NAMALWA (cell line): ENCODE measurements around the gene GALNT11.
A peak's percentile ranks its signal among the peaks of the same experiment; 100 is the strongest.
"Not testable (repeated sequence)": the region's sequence is repeated elsewhere in the genome, so short reads cannot be mapped to it uniquely, and the experiment has no call there.

ENCODE experiments used
- DNase-seq: peaks from one replicate; pipeline ENCODE4 v3.0.0-alpha.2; 2015; ENCODE audit warnings: low spot score

The GALNT11 gene

GRCh38 chr7:152027491-152028365, 2.3 kb downstream of the GALNT11 start:
- DNase-seq: peak; percentile 24

DNA sequence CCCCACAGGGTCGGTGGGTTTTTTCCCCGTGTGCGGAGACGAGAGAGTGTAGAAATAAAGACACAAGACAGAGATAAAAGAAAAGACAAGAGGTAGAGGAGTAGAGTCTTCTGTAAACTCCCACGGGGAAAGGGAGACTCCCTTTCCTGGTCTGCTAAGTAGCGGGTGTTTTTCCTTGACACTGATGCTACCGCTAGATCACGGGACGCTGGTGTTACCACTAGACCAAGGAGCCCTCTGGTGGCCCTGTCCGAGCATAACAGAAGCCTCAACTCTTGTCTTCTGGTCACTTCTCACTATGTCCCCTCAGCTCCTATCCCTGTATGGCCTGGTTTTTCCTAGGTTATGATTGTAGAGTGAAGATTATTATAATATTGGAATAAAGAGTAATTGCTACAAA, 4.6 kb downstream of the GALNT11 start:
- DNase-seq: peak; percentile 50

GRCh38 chr7:152030639-152031038, 5.2 kb downstream of the GALNT11 start:
- not testable (repeated sequence) for DNase-seq

GRCh38 chr7:152035817-152036216, 10.3 kb downstream of the GALNT11 start:
- no peak for DNase-seq

DNA sequence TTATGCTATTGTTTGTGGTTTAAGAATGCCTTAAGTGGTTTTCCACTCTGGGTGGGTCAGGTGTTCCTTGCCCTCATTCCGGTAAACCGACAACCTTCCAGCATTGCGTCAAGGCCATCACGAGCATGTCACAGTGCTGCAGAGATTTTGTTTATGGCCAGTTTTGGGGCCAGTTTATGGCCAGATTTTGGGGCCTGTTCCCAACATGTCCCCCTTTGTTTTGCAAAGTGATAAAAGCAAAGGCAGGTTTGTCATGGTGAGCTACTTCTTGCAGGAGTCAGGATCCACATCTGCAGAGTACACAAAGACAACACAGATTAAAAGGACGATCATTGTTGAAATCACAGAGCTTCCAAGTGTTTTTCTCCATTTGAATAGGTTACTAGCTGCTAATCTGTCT, 12.9 kb downstream of the GALNT11 start:
- DNase-seq: not testable (repeated sequence)

GRCh38 chr7:152043086-152043485, 17.6 kb downstream of the GALNT11 start:
- not testable (repeated sequence) for DNase-seq

DNA sequence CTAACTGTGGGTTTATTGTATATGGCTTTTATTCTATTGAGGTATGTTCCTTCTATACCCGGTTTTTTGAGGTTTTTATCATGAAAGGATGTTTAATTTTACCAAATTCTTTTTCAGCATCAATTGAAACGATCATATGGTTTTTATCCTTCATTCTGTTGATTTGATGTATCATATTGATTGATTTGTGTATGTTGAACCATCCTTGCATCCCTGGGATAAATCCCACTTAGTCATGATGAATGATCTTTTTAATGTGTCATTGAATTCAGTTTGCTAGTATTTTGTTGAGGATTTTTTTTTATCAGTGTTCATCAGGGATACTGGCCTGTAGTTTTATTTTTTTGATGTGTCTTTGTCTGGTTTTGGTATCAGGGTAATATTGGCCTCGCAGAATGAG, 19.4 kb downstream of the GALNT11 start:
- DNase-seq: not testable (repeated sequence)

- DNase-seq: no peak
These were observed 21.1 kb downstream of the GALNT11 start for GRCh38 chr7:152046531-152046930.

DNA sequence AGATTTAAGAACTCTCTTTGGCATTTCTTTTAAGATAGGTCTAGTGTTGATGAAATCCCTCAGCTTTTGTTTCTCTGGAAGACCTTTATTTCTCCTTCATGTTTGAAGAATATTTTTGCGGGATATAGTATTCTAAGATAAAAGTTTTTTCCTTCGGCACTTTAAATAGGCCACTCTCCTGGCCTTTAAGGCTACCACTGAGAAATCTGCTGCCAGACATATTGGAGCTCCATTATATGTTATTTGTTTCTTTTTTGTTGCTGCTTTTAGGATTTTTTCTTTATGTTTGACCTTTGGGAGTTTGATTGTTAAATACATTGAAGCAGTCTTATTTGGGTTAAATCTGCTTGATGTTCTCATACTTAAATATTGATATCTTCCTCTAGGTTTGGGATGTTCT, 22.6 kb downstream of the GALNT11 start:
- DNase-seq: no peak

DNA sequence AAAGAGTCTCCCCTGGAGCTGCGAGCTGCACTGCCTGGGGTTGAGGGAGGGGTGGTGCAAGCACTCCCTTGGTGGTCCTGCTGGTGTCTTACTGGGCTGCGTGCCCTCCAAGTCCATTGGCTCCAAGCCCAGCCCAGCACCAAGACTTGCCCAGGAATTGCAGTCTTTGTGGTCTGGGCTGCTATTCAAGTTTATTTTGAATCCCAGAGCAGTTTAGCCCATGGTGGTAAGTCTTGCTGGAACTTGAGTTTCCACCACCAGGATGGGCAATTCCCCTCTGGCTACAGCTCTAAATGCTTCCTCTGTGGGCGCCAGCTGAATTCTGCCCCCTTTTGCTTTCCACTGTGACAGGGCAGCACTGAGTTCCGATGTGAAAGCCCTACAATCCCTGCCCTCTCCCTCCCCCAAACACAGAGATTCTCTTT, 25.1 kb downstream of the GALNT11 start:
- no peak for DNase-seq

DNA sequence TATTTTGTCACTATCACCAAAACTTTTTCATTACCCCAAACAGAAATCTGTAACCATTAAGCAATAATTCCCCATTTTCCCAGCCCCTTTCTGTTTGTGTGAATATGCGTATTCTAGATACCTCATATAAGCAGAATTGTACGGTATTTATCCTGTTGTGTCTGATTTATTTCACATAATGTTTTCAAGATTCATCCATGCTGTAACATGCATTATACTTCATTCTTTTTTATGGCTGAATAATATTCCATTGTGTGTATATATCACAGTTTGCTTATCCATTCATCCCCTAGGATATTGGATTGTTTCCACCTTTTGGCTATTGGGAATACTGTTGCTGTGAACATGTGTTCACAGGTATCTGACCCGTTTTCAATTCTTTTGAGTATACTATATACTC, 26.5 kb downstream of the GALNT11 start:
- no peak for DNase-seq

DNA sequence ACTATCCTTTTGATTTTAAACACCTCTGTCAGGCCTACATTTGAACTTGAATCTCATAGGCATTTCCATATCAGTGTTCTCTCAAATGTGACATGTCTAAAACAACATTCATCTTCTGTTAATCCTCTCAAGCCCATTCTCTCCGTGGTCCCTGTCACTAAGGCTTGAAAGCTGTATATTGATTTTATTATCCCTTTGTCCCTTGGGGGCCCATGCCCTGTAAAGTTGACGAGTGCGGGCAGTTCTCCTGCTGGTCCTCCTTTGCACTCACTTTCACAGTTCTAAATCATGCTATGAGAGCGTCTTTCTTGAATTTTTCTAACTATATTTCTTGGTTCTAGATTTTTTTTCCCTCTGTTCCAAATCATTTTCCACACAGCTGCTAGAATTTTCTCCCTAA, 27.3 kb downstream of the GALNT11 start:
- no peak for DNase-seq

DNA sequence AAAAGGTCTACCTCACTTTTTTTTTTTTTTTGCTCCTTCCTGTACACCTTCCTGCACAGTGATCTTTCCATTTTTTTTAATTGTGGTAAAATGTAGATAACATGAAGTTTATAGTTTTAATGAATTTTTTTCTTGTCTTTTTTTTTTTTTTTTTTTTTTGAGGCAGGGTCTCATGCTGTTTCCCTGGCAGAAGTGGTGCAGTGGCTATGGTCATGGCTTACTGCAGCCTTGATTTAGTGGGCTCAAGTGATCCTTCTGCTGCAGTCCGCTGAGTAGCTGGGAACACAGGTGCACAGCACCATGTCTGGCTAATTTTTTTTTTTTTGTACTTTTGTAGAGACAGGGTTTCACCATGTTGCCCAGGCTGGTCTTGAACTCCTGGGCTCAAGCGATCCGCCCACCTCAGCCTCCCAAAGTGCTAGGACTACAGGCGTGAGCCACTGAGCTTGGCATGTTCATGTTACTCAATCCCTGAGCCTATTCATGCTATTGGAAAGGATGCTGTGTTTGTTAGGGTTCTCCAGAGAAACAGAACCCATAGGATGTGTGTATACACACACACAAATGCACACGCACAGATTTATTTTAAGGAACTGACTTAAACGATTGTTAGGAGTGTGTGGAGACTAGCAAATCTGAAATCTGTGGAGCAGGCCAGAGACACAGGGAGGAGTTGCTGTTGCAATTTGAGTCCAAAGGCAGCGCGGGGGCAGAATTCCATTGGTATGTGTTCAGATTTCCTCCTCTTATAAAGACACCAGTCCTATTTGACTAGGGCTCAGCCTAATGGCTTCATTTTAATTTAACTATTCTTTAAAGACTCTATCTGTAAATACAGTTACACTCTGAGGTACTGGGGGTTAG, 29.1 kb downstream of the GALNT11 start:
- DNase-seq: no peak

DNA sequence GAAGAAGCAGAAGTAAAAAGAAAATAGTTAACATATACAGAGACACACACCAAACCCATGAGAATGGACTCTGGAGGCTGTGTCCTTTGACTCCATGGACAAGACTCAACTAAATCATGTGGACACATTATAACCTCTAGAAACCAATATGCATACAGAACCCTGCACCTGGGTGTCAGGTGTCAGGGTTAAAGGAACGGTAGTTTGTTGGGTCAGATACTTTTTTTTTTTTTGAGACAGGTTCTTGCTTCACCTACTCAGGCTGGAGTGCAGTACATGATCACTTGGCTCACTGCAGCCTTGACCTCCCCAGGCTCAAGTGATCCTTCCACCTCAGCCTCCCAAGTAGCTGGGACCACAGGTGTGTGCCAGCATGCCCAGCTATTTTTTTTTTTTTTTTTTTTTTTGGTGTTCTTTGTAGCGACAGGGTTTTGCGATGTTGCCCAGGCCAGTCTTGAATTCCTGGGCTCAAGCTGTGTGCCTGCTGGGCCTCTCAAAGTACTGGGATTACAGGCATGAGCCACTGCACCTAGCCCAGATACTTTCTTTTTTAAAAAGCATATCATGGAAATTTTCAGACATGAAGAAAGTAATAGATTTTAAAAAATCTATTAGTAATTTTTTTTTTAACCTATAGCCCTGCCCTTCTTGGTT, 31.3 kb downstream of the GALNT11 start:
- DNase-seq: no peak

DNA sequence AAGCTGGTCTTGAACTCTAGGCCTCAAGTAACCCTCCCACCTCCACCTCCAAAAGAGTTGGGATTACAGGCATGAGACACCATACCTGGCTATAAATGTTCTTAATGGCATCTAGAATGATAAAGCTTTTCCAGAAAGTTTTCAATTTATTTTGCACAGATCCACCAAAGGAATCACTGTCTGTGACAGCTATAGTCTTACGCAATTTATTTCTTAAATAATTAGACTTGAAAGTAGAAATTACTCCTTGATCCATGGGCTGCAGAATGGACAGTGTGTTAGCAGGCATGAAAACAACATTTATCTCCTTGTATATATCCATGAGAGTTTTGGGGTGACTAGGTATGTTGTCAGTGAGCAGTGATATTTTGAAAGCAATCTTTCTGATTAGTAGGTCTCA, 33.8 kb downstream of the GALNT11 start:
- no peak for DNase-seq

GRCh38 chr7:152061086-152061485, 35.6 kb downstream of the GALNT11 start:
- not testable (repeated sequence) for DNase-seq

DNA sequence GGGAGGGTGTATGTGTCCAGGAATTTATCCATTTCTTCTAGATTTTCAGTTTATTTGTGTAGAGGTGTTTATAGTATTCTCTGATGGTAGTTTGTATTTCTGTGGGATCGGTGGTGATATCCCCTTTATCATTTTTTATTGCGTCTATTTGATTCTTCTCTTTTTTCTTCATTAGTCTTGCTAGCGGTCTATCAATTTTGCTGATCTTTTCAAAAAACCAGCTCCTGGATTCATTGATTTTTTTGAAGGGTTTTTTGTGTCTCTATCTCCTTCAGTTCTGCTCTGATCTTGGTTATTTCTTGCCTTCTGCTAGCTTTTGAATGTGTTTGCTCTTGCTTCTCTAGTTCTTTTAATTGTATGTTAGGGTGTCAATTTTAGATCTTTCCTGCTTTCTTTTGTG, 37.7 kb downstream of the GALNT11 start:
- DNase-seq: not testable (repeated sequence)

- DNase-seq: not testable (repeated sequence)
These were observed 38.3 kb downstream of the GALNT11 start for GRCh38 chr7:152063821-152064220.

DNA sequence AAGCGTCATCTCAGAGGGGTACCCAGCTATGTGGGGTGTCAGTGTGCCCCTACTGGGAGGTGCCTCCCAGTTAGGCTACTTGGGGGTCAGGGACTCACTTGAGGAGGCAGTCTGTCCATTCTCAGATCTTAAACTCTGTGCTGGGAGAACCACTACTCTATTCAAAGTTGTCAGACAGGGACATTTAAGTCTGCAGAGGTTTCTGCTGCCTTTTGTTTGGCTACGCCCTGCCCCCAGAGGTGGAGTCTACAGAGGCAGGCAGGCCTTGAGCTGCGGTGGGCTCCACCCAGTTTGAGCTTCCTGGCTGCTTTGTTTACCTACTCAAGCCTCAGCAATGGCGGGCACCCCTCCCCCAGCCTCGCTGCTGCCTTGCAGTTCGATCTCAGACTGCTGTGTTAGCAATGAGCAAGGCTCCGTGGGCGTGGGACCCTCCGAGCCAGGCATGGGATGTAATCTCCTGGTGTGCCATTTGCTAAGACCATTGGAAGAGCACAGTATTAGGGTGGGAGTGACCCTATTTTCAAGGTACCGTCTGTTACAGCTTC, 40.4 kb downstream of the GALNT11 start:
- DNase-seq: not testable (repeated sequence)

GRCh38 chr7:152072421-152072820, 46.9 kb downstream of the GALNT11 start:
- DNase-seq: no peak

DNA sequence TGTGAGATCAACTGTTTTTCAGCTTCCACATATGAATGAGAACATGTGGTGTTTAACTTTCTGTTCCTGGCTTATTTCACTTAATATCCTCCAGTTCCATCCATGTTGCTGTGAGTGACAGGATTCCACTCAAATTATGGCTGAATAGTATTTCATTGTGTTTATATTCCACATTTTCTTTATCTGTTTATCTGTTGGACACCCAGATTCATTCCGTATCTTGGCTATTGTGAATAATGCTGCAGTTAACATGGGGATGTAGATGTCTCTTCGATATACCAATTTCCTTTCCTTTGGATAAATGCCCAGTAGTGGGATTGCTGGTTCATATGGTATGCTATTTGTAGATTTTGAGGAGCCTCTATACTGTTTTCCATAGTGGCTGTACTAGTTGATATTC, 47.9 kb downstream of the GALNT11 start:
- no peak for DNase-seq

DNA sequence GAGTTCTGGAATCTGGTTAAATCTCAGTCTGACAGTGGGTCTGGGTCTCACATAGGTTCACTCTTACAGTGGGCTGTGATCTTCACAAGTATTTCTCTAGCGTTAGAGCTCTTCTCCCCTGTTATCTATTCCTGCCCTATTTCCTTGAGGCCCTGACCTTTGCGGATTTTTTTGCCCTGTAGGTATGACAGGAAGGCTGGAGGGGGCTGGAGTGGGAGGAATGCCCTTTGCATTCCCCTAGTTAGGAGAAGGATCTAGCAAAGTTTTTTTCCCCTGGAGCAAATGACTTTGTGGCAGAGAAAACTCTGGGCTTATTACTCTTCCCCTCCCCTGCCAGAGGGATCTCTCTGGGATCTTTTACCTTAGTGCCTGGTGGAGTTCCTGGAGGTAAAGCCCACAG, 49.2 kb downstream of the GALNT11 start:
- no peak for DNase-seq
